Osteocyte (in vitro differentiated cells): ENCODE results near the gene ABHD2. TPM values are rescaled to one million over a fixed set of nuclear protein-coding genes. Genes with fewer than 3 reads are reported as not detected.
A peak's percentile ranks its signal among the peaks of the same experiment; 100 is the strongest.
"Not testable (repeated sequence)": the region's sequence is repeated elsewhere in the genome, so short reads cannot be mapped to it uniquely, and the experiment has no call there.

Source experiments
- DNase-seq: peaks from one replicate; pipeline ENCODE4 v3.0.0; 2021; ENCODE audit warnings: mixed read lengths; ENCODE audit not compliant: unreplicated experiment; ENCODE audit errors: extremely low spot score
- H3K27ac Mint-ChIP-seq: one replicate; pipeline ENCODE4 v1.8.0; 2021; ENCODE audit warnings: mild to moderate bottlenecking, mixed read lengths; ENCODE audit not compliant: unreplicated experiment
- H3K27me3 Mint-ChIP-seq: one replicate; pipeline ENCODE4 v1.8.0; 2021; ENCODE audit warnings: mixed read lengths; ENCODE audit not compliant: unreplicated experiment
- H3K36me3 Mint-ChIP-seq: one replicate; pipeline ENCODE4 v1.8.0; 2021; ENCODE audit warnings: mixed read lengths; ENCODE audit not compliant: unreplicated experiment
- H3K4me1 Mint-ChIP-seq: one replicate; pipeline ENCODE4 v1.8.0; 2021; ENCODE audit warnings: mixed read lengths; ENCODE audit not compliant: unreplicated experiment
- H3K4me3 Mint-ChIP-seq: one replicate; pipeline ENCODE4 v1.8.0; 2021; ENCODE audit warnings: mild to moderate bottlenecking, moderate library complexity, mixed read lengths; ENCODE audit not compliant: unreplicated experiment
- H3K9me3 Mint-ChIP-seq: one replicate; pipeline ENCODE4 v1.8.0; 2021; ENCODE audit warnings: mixed read lengths; ENCODE audit not compliant: unreplicated experiment
- CTCF ChIP-seq: fragments of 200-600 bp; sonication (generic); IDR thresholded peaks from 2 replicates; pipeline ENCODE4 v1.5.0; 2021; ENCODE audit warnings: antibody characterized with exemption, mild to moderate bottlenecking, moderate library complexity
- total RNA-seq: library from RNA; stranded (reverse); gene quantifications from 2 replicates; pipeline ENCODE4 v1.2.1, GENCODE V29; 2021

Gene ABHD2
- total RNA-seq, 1 donor from 2014 or later = 85.7 TPM

- H3K4me3 Mint-ChIP-seq = no peak overlapping the region
- no peak for DNase-seq
- H3K27ac Mint-ChIP-seq = no peak overlapping the region
- TF ChIP-seq CTCF = no peak
- no peaks in the 10 kb centered on the region for H3K36me3 Mint-ChIP-seq
- peaks cover under 1% of the 10 kb centered on the region for H3K4me1 Mint-ChIP-seq
- H3K27me3 Mint-ChIP-seq = peaks cover 5% of the 10 kb centered on the region
- no peaks in the 10 kb centered on the region for H3K9me3 Mint-ChIP-seq
These were observed 137.3 kb downstream of the ABHD2 start for GRCh38 chr15:89225588-89225987.

GRCh38 chr15:89226359-89227221 is 138.3 kb downstream of the ABHD2 start:
- TF ChIP-seq CTCF = no peak
- DNase-seq = peak; percentile 67
- peaks cover 5% of the 10 kb centered on the region for H3K27me3 Mint-ChIP-seq
- no peaks in the 10 kb centered on the region for H3K9me3 Mint-ChIP-seq
- peaks cover 2% of the 10 kb centered on the region for H3K4me1 Mint-ChIP-seq
- H3K4me3 Mint-ChIP-seq = no peak overlapping the region
- H3K27ac Mint-ChIP-seq = no peak overlapping the region
- no peaks in the 10 kb centered on the region for H3K36me3 Mint-ChIP-seq

DNA sequence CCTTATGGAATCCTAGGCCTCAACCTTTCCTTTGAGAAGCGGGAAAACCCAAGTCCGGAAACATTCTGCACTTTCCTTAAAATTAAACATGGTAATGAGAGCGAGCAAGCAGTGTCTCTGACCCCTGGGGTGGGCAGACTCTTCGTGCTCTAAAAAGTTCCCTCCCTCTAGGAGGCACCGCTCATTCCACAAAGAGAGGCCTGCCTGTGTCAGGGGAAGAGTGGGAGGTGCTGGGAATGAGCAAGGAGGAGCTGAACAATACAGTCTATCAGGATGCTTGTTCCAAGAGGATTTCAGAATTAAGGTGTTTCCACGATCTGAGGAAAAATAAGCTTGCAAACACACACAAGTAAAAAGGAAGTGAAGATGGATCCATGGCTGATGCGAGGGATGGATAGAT is 139.2 kb downstream of the ABHD2 start:
- Mint-ChIP-seq H3K9me3 (no peaks in the 10 kb centered on the region), H3K4me1 (peaks cover 2% of the 10 kb centered on the region), H3K27ac (no peak overlapping the region), H3K36me3 (no peaks in the 10 kb centered on the region), H3K27me3 (peaks cover 7% of the 10 kb centered on the region), H3K4me3 (no peak overlapping the region)
- TF ChIP-seq CTCF = no peak
- peak; percentile 42 for DNase-seq

DNA sequence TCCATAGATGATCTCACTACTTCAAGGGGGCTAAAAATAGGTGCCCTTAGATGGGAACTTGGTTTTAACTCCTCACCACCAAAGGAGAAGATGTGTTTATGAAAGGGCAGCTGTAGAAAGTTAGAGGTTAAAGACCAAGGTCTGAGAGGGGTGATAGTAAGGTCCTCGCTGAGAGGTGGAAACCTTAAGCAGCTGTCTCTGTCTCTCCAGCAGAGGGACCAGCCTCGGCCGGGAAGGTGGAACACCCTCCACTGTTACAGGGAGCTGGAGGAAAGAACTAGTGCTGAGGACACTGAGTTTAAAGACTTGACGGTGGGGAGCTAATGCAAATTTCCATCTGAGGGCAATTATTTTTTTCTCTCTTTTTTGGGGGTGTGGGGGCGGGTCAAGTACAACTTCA is 142.0 kb downstream of the ABHD2 start:
- TF ChIP-seq CTCF = no peak
- no peak overlapping the region for H3K4me3 Mint-ChIP-seq
- peaks cover 16% of the 10 kb centered on the region for H3K27me3 Mint-ChIP-seq
- no peaks in the 10 kb centered on the region for H3K9me3 Mint-ChIP-seq
- no peak for DNase-seq
- H3K36me3 Mint-ChIP-seq = no peaks in the 10 kb centered on the region
- peaks cover 2% of the 10 kb centered on the region for H3K4me1 Mint-ChIP-seq
- no peak overlapping the region for H3K27ac Mint-ChIP-seq

DNA sequence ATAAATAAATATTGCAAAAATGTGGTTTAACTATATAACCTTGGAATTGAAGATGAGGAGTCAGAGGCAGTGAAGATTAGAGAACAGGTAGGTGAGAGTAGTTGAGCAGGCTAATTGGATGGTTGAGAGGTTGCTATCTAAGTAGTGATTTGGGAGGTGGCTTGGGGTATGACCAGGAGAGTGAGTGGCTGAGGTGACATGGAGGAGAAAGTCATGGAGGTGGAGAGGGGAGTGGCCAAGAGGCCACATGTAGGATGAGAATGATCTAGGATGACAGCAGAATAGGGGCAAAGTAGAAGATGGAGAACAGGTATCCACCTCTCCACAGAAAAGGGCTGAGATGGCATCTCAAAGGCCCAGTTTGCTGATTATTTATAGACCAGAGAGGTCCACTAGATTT is 143.6 kb downstream of the ABHD2 start:
- Mint-ChIP-seq H3K27ac (no peak overlapping the region), H3K36me3 (no peaks in the 10 kb centered on the region), H3K9me3 (no peaks in the 10 kb centered on the region), H3K4me3 (no peak overlapping the region), H3K4me1 (peaks cover 2% of the 10 kb centered on the region), H3K27me3 (peaks cover 26% of the 10 kb centered on the region)
- no peak for DNase-seq
- TF ChIP-seq CTCF = no peak

DNA sequence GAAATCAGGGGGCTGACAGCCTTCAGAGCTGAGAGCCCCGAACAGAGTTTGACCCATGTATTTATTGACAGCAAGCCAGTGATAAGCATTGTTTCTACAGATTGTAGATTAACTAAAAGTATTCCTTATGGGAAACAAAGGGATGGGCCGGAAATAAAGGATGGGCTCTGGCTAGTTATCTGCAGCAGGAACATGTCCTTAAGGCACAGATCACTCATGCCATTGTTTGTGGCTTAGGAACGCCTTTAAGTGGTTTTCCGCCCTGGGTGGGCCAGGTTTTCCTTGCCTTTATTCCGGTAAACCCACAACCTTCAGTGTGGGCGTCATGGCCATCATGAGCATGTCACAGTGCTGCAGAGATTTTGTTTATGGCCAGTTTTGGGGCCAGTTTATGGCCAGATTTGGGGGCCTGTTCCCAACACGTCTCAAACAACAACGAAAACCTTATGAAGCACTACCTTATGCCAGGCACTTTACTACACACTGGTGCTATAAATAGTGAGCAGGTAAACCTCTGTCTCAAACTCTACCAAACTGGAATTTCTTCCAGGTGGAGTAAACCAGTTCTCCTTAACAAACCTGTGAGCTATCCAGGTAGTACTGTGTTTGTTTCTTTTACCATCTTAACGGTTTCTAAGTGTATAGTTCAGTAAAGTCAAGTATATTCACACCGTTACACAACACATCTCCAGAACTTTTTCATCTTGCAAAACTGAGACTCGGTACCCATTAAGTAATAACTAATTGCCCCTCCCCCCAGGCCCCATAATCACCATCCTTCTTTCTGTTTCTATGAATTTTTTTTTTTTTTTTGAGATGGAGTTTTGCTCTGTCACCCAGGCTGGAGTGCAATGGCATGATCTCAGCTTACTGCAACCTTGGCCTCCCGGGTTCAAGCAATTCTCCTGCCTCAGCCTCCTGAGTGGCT is 151.9 kb downstream of the ABHD2 start:
- peaks cover 13% of the 10 kb centered on the region for H3K4me1 Mint-ChIP-seq
- H3K27me3 Mint-ChIP-seq = peaks cover 34% of the 10 kb centered on the region
- H3K4me3 Mint-ChIP-seq, H3K36me3 Mint-ChIP-seq, DNase-seq, H3K27ac Mint-ChIP-seq, H3K9me3 Mint-ChIP-seq: not testable (repeated sequence)
